ENCODE data around the gene RHBDF1.

The RHBDF1 gene

GRCh38 chr16:97822-98221 is 25.4 kb upstream of the RHBDF1 start:
- no peak overlapping the region for H3K18ac ChIP-seq (ENCODE audit: low read length)
- no peak overlapping the region for H2AFZ ChIP-seq (ENCODE audit: insufficient read depth, low read length, poor library complexity)
- no peak overlapping the region for H2AK5ac ChIP-seq (ENCODE audit: low read length)
- H4K91ac ChIP-seq (ENCODE audit: low read depth, low read length) = no peak overlapping the region
- peak; percentile 42 to 68 for DNase-seq
- H3K79me1 ChIP-seq (ENCODE audit: low read length) = no peaks in the 10 kb centered on the region
- no peak overlapping the region for H4K8ac ChIP-seq (ENCODE audit: low read depth, low read length)
- H3K4me1 ChIP-seq (ENCODE audit: control insufficient read depth in 1 of 2, insufficient read depth in 2 of 2, low read length in 2 of 2) = peaks cover 0 to 3% of the 10 kb centered on the region in 2 experiments
- H3K4ac ChIP-seq (ENCODE audit: low read depth, low read length) = no peak overlapping the region
- no peak overlapping the region for H3K27ac ChIP-seq (ENCODE audit: low read depth, low read length)
- no peak overlapping the region for H3K9ac ChIP-seq (ENCODE audit: low read length)
- peaks cover 3% of the 10 kb centered on the region for H3K9me3 ChIP-seq (ENCODE audit: insufficient read depth, low read depth, low read length)
- H3K27me3 ChIP-seq (ENCODE audit: insufficient read depth, low read length) = no peaks in the 10 kb centered on the region
- no peak overlapping the region for H3K23ac ChIP-seq (ENCODE audit: low read length)
- no peaks in the 10 kb centered on the region for H3K79me2 ChIP-seq (ENCODE audit: control insufficient read depth, insufficient read depth, low read length, poor library complexity)
- H3K4me2 ChIP-seq (ENCODE audit: low read length) = no peak overlapping the region
- no CpG with 5 or more reads among the region's 8 CpGs for whole genome bisulfite sequencing (ENCODE audit: extremely low coverage, insufficient coverage, insufficient read length)
- H3K4me3 ChIP-seq (ENCODE audit: low read depth, low read length) = no peak overlapping the region
- H2BK12ac ChIP-seq (ENCODE audit: low read length) = no peak overlapping the region
- no peak overlapping the region for H3K14ac ChIP-seq (ENCODE audit: low read length)
- H2BK120ac ChIP-seq (ENCODE audit: insufficient read depth, low read length, poor library complexity) = no peak overlapping the region
- H4K12ac ChIP-seq (ENCODE audit: low read depth, low read length) = no peak overlapping the region
- H2BK5ac ChIP-seq (ENCODE audit: low read depth, low read length, poor library complexity) = no peak overlapping the region
- peaks cover 8 to 20% of the 10 kb centered on the region in 2 experiments for H3K36me3 ChIP-seq (ENCODE audit: control insufficient read depth in 1 of 2, insufficient read depth in 2 of 2, low read length in 2 of 2)

DNA sequence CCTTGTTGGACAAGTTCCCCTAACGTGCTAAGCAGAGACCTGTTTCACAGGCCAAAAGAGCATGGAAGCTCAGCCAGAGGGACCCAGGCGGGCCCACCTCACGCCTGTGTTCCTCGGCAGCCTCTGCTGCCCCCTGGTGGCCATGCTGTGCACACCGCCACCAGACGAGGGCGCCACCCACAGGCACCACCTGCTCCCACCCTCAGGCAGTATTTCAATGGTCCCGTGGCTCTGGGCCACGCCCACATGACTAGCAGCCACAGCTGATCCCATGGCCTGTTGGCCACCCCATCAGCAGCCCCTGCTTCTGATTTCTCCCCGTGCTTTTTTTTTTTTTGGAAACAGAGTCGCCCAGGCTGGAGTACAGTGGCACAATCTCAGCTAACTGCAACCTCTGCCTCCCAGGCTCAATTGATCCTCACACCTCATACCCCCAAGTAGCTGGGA is 24.5 kb upstream of the RHBDF1 start:
- WGBS (ENCODE audit: extremely low coverage, insufficient coverage, insufficient read length) = no CpG with 5 or more reads among the region's 11 CpGs
- H2BK5ac ChIP-seq (ENCODE audit: low read depth, low read length, poor library complexity) = no peak overlapping the region
- peaks cover 13 to 23% of the 10 kb centered on the region in 2 experiments for H3K36me3 ChIP-seq (ENCODE audit: control insufficient read depth in 1 of 2, insufficient read depth in 2 of 2, low read length in 2 of 2)

GRCh38 chr16:94918-95265 is 22.5 kb upstream of the RHBDF1 start:
- Histone ChIP-seq H2BK120ac (ENCODE audit: insufficient read depth, low read length, poor library complexity) (no peak overlapping the region), H3K4me3 (ENCODE audit: low read depth, low read length) (no peak overlapping the region), H4K12ac (ENCODE audit: low read depth, low read length) (no peak overlapping the region), H3K9me3 (ENCODE audit: insufficient read depth, low read depth, low read length) (peaks cover 2% of the 10 kb centered on the region), H3K14ac (ENCODE audit: low read length) (no peak overlapping the region), H3K79me1 (ENCODE audit: low read length) (no peaks in the 10 kb centered on the region), H4K91ac (ENCODE audit: low read depth, low read length) (no peak overlapping the region), H3K18ac (ENCODE audit: low read length) (no peak overlapping the region), H2AK5ac (ENCODE audit: low read length) (no peak overlapping the region), H3K4ac (ENCODE audit: low read depth, low read length) (no peak overlapping the region), H3K23ac (ENCODE audit: low read length) (no peak overlapping the region), H3K4me2 (ENCODE audit: low read length) (no peak overlapping the region), H3K27ac (ENCODE audit: low read depth, low read length) (no peak overlapping the region), H3K9ac (ENCODE audit: low read length) (no peak overlapping the region), H3K36me3 (ENCODE audit: control insufficient read depth in 1 of 2, insufficient read depth in 2 of 2, low read length in 2 of 2) (peaks cover 20 to 29% of the 10 kb centered on the region in 2 experiments), H2AFZ (ENCODE audit: insufficient read depth, low read length, poor library complexity) (no peak overlapping the region), H2BK12ac (ENCODE audit: low read length) (no peak overlapping the region), H3K4me1 (ENCODE audit: control insufficient read depth in 1 of 2, insufficient read depth in 2 of 2, low read length in 2 of 2) (peaks cover 0 to 3% of the 10 kb centered on the region in 2 experiments), H2BK5ac (ENCODE audit: low read depth, low read length, poor library complexity) (no peak overlapping the region), H4K8ac (ENCODE audit: low read depth, low read length) (no peak overlapping the region), H3K79me2 (ENCODE audit: control insufficient read depth, insufficient read depth, low read length, poor library complexity) (no peaks in the 10 kb centered on the region), H3K27me3 (ENCODE audit: insufficient read depth, low read length) (no peaks in the 10 kb centered on the region)
- DNase-seq = no peak
- WGBS (ENCODE audit: extremely low coverage, insufficient coverage, insufficient read length) = no CpG with 5 or more reads among the region's 5 CpGs

More for the DNA sequence above, 24.5 kb upstream of the RHBDF1 start:
- no peak overlapping the region for H3K4me2 ChIP-seq (ENCODE audit: low read length)
- H4K12ac ChIP-seq (ENCODE audit: low read depth, low read length) = no peak overlapping the region
- DNase-seq = peak; percentile 89 to 97
- no peak overlapping the region for H4K91ac ChIP-seq (ENCODE audit: low read depth, low read length)
- H3K23ac ChIP-seq (ENCODE audit: low read length) = no peak overlapping the region
- no peak overlapping the region for H2AK5ac ChIP-seq (ENCODE audit: low read length)
- H3K9me3 ChIP-seq (ENCODE audit: insufficient read depth, low read depth, low read length) = peaks cover 3% of the 10 kb centered on the region
- no peak overlapping the region for H2BK12ac ChIP-seq (ENCODE audit: low read length)
- no peak overlapping the region for H2BK120ac ChIP-seq (ENCODE audit: insufficient read depth, low read length, poor library complexity)
- H3K18ac ChIP-seq (ENCODE audit: low read length) = no peak overlapping the region
- no peak overlapping the region for H3K4me3 ChIP-seq (ENCODE audit: low read depth, low read length)
- no peak overlapping the region for H2AFZ ChIP-seq (ENCODE audit: insufficient read depth, low read length, poor library complexity)
- peaks cover 0 to 3% of the 10 kb centered on the region in 2 experiments for H3K4me1 ChIP-seq (ENCODE audit: control insufficient read depth in 1 of 2, insufficient read depth in 2 of 2, low read length in 2 of 2)
- no peaks in the 10 kb centered on the region for H3K79me1 ChIP-seq (ENCODE audit: low read length)
- H3K4ac ChIP-seq (ENCODE audit: low read depth, low read length) = no peak overlapping the region
- no peaks in the 10 kb centered on the region for H3K79me2 ChIP-seq (ENCODE audit: control insufficient read depth, insufficient read depth, low read length, poor library complexity)
- H3K9ac ChIP-seq (ENCODE audit: low read length) = no peak overlapping the region
- no peak overlapping the region for H3K27ac ChIP-seq (ENCODE audit: low read depth, low read length)
- H3K14ac ChIP-seq (ENCODE audit: low read length) = no peak overlapping the region
- H4K8ac ChIP-seq (ENCODE audit: low read depth, low read length) = no peak overlapping the region
- H3K27me3 ChIP-seq (ENCODE audit: insufficient read depth, low read length) = no peaks in the 10 kb centered on the region

- no peak overlapping the region for H3K9ac ChIP-seq (ENCODE audit: low read length)
- H2BK5ac ChIP-seq (ENCODE audit: low read depth, low read length, poor library complexity) = no peak overlapping the region
- no peak overlapping the region for H2AK5ac ChIP-seq (ENCODE audit: low read length)
- H3K4me3 ChIP-seq (ENCODE audit: low read depth, low read length) = no peak overlapping the region
- no peak for DNase-seq
- no peak overlapping the region for H2BK12ac ChIP-seq (ENCODE audit: low read length)
- H3K4me1 ChIP-seq (ENCODE audit: control insufficient read depth in 1 of 2, insufficient read depth in 2 of 2, low read length in 2 of 2) = peaks cover 0 to 3% of the 10 kb centered on the region in 2 experiments
- H3K79me1 ChIP-seq (ENCODE audit: low read length) = no peaks in the 10 kb centered on the region
- H2BK120ac ChIP-seq (ENCODE audit: insufficient read depth, low read length, poor library complexity) = no peak overlapping the region
- no peak overlapping the region for H3K18ac ChIP-seq (ENCODE audit: low read length)
- H3K23ac ChIP-seq (ENCODE audit: low read length) = no peak overlapping the region
- H4K12ac ChIP-seq (ENCODE audit: low read depth, low read length) = no peak overlapping the region
- no peak overlapping the region for H3K27ac ChIP-seq (ENCODE audit: low read depth, low read length)
- H3K4me2 ChIP-seq (ENCODE audit: low read length) = no peak overlapping the region
- no peak overlapping the region for H4K91ac ChIP-seq (ENCODE audit: low read depth, low read length)
- no peaks in the 10 kb centered on the region for H3K79me2 ChIP-seq (ENCODE audit: control insufficient read depth, insufficient read depth, low read length, poor library complexity)
- H3K14ac ChIP-seq (ENCODE audit: low read length) = no peak overlapping the region
- H3K4ac ChIP-seq (ENCODE audit: low read depth, low read length) = no peak overlapping the region
- no peak overlapping the region for H2AFZ ChIP-seq (ENCODE audit: insufficient read depth, low read length, poor library complexity)
- no peak overlapping the region for H4K8ac ChIP-seq (ENCODE audit: low read depth, low read length)
- WGBS (ENCODE audit: extremely low coverage, insufficient coverage, insufficient read length) = no CpG with 5 or more reads among the region's 15 CpGs
- H3K9me3 ChIP-seq (ENCODE audit: insufficient read depth, low read depth, low read length) = peaks cover 2% of the 10 kb centered on the region
- H3K27me3 ChIP-seq (ENCODE audit: insufficient read depth, low read length) = no peaks in the 10 kb centered on the region
- peaks cover 37 to 44% of the 10 kb centered on the region in 2 experiments for H3K36me3 ChIP-seq (ENCODE audit: control insufficient read depth in 1 of 2, insufficient read depth in 2 of 2, low read length in 2 of 2)
These were observed 20.3 kb upstream of the RHBDF1 start for GRCh38 chr16:92431-93339.

All from trophoblast cell (in vitro differentiated cells and primary cell).